Loucy (cell line): Measurements from ENCODE around the gene KDM4E.
"Not testable (repeated sequence)": the region's sequence is repeated elsewhere in the genome, so short reads cannot be mapped to it uniquely, and the experiment has no call there.

ENCODE experiments used
- H2AFZ ChIP-seq: fragments of 200-600 bp; sonication (generic); 2 replicates; pipeline ENCODE4 v1.6.0; 2016; ENCODE audit warnings: antibody characterized with exemption, mild to moderate bottlenecking, low read length, moderate library complexity
- H3F3A ChIP-seq: fragments of 200-600 bp; 2 replicates; pipeline ENCODE4 v1.6.0; 2016; ENCODE audit warnings: antibody characterized with exemption, low read depth, mild to moderate bottlenecking
- H3K27me3 ChIP-seq: fragments of 200-600 bp; sonication (generic); 2 replicates; pipeline ENCODE4 v1.6.1; 2014; ENCODE audit warnings: low read length, mild to moderate bottlenecking; ENCODE audit not compliant: insufficient read depth, poor library complexity, severe bottlenecking
- H3K36me3 ChIP-seq: fragments of 200-600 bp; sonication (generic); 2 replicates; pipeline ENCODE4 v1.6.1; 2016; ENCODE audit warnings: low read length; ENCODE audit not compliant: insufficient read depth
- H3K4me1 ChIP-seq: fragments of 200-600 bp; sonication (generic); 2 replicates; pipeline ENCODE4 v1.5.1; 2014; ENCODE audit warnings: low read length, mild to moderate bottlenecking; ENCODE audit not compliant: insufficient read depth, poor library complexity, severe bottlenecking
- H3K4me2 ChIP-seq: fragments of 200-600 bp; sonication (generic); 2 replicates; pipeline ENCODE4 v1.6.0; 2014; ENCODE audit warnings: antibody characterized with exemption, low read length, low read depth, mild to moderate bottlenecking; ENCODE audit not compliant: poor library complexity, severe bottlenecking
- H3K4me3 ChIP-seq: fragments of 200-600 bp; sonication (generic); 2 replicates; pipeline ENCODE4 v1.5.1; 2014; ENCODE audit warnings: low read length, mild to moderate bottlenecking, mixed read lengths; ENCODE audit not compliant: poor library complexity, severe bottlenecking
- H3K79me2 ChIP-seq: fragments of 200-600 bp; sonication (generic); 2 replicates; pipeline ENCODE4 v1.6.1; 2014; ENCODE audit warnings: low read length; ENCODE audit not compliant: insufficient read depth
- H3K9ac ChIP-seq: fragments of 200-600 bp; sonication (generic); 2 replicates; pipeline ENCODE4 v1.6.0; 2014; ENCODE audit warnings: mild to moderate bottlenecking, low read depth, low read length, moderate library complexity; ENCODE audit not compliant: poor library complexity, severe bottlenecking
- H3K9me2 ChIP-seq: fragments of 200-600 bp; sonication (generic); replicated peaks from 2 replicates; pipeline ENCODE4 v1.6.1; 2016; ENCODE audit warnings: low read depth, low read length, mixed read lengths
- H3K9me3 ChIP-seq: fragments of 200-600 bp; sonication (generic); 2 replicates; pipeline ENCODE4 v1.6.1; 2014; ENCODE audit warnings: mild to moderate bottlenecking, antibody characterized with exemption, low read length, low read depth; ENCODE audit not compliant: insufficient read depth
- H4K20me1 ChIP-seq: fragments of 200-600 bp; sonication (generic); 2 replicates; pipeline ENCODE4 v1.6.0; 2014; ENCODE audit warnings: antibody characterized with exemption, low read length, mild to moderate bottlenecking; ENCODE audit not compliant: insufficient read depth, poor library complexity, severe bottlenecking
- EZH2phosphoT487 ChIP-seq: fragments of 200-600 bp; IDR thresholded peaks from 2 replicates; pipeline ENCODE4 v1.6.1; 2018; ENCODE audit warnings: antibody characterized with exemption, mild to moderate bottlenecking, moderate library complexity, borderline replicate concordance
- TF ChIP-seq, protein P1 (sequence below): fragments of 200-600 bp; sonication (generic); conservative IDR thresholded peaks from 2 replicates; pipeline ENCODE4 v1.5.1; 2014; ENCODE audit warnings: mild to moderate bottlenecking, antibody characterized with exemption, low read length

Gene KDM4E

DNA sequence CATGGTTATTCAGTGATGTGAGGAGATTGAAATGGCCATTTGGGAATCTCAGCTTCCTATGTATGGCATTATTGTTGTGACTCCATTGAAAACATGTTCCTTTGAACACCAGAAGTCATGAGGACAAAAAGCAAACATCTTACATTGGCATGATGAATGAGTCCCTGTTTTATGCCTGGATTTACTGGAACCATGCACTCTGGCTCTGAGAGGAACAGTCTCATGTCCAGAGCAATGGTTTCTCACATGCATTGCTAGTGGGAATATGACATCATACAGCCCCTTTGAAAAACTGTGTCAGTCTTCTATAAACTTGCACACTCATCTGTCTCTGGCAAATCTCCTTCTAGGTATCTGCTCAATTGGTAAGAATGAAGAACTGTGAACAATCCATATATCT is 20.8 kb downstream of the KDM4E start:
- no peaks in the 10 kb centered on the region for H3F3A ChIP-seq
- H3K4me1 ChIP-seq: no peaks in the 10 kb centered on the region
- H3K79me2 ChIP-seq: no peaks in the 10 kb centered on the region
- H3K27me3 ChIP-seq: no peaks in the 10 kb centered on the region
- no peaks in the 10 kb centered on the region for H3K9me2 ChIP-seq
- no peaks in the 10 kb centered on the region for H3K36me3 ChIP-seq
- H3K9ac ChIP-seq: no peak overlapping the region
- no peak overlapping the region for H2AFZ ChIP-seq
- TF ChIP-seq, protein P1, sequence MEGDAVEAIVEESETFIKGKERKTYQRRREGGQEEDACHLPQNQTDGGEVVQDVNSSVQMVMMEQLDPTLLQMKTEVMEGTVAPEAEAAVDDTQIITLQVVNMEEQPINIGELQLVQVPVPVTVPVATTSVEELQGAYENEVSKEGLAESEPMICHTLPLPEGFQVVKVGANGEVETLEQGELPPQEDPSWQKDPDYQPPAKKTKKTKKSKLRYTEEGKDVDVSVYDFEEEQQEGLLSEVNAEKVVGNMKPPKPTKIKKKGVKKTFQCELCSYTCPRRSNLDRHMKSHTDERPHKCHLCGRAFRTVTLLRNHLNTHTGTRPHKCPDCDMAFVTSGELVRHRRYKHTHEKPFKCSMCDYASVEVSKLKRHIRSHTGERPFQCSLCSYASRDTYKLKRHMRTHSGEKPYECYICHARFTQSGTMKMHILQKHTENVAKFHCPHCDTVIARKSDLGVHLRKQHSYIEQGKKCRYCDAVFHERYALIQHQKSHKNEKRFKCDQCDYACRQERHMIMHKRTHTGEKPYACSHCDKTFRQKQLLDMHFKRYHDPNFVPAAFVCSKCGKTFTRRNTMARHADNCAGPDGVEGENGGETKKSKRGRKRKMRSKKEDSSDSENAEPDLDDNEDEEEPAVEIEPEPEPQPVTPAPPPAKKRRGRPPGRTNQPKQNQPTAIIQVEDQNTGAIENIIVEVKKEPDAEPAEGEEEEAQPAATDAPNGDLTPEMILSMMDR: no peak
- TF ChIP-seq EZH2phosphoT487: no peak
- no peaks in the 10 kb centered on the region for H3K9me3 ChIP-seq
- no peak overlapping the region for H3K4me3 ChIP-seq
- H4K20me1 ChIP-seq: no peaks in the 10 kb centered on the region
- no peak overlapping the region for H3K4me2 ChIP-seq

DNA sequence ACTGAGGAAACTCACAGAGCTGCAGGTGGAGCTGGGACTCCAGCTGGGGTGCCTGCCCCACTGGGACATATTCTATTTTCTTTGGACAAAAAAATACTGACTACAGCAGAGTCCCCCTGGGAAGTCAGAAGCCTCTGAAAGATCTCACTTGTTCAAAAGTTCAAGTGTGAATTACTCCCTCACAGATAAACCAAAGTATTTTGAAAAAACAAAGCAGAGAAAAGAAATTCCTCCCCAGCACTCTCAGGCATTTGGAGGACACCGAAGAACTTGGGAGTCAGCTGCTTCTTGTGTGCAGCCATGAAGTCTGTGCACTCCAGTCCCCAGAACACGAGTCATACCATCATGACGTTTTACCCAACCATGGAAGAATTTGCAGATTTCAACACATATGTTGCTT is 24.1 kb downstream of the KDM4E start, which contains the start of gene KDM4F:
Gene KDM4F (plus strand): TSS at position 301 of the 400 bp plus-strand sequence.
- not testable (repeated sequence) for H3K79me2 ChIP-seq, H3K4me3 ChIP-seq, H4K20me1 ChIP-seq, H3F3A ChIP-seq, H3K9me3 ChIP-seq, H3K4me1 ChIP-seq, H3K9me2 ChIP-seq, H3K36me3 ChIP-seq, H3K9ac ChIP-seq, H2AFZ ChIP-seq, H3K4me2 ChIP-seq, H3K27me3 ChIP-seq

DNA sequence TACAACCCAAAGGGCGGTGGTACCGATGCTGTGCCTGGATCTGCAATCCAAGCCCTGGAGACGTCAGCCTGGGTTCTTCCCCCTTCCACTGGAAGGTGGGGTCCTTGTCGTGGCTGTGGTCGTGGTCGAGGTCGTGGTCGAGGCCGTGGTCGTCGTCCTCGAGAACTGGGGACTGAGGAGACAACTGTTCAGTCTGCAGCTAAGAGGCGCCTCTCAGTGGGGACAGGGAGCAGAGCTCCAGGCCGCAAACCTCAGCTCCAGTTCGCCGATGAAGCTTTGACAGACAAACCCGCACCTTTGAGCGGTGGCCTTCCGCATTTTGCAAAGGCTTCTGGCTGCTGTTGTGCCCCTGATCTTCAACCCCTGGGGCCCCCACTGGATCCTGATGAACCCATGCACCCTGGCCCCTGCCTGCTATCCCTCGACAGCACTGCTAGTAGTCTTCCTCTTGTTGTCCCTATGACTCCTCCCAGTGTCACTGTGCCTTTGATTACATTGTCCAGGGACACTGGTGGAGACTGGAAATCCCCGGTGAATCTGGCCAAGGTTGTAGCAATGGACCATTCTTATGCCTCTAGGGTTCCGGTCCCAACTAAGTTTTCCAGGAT is 25.6 kb downstream of the KDM4E start:
- TF ChIP-seq, protein P1: no peak
- no peak for TF ChIP-seq EZH2phosphoT487
- H4K20me1 ChIP-seq: no peaks in the 10 kb centered on the region

DNA sequence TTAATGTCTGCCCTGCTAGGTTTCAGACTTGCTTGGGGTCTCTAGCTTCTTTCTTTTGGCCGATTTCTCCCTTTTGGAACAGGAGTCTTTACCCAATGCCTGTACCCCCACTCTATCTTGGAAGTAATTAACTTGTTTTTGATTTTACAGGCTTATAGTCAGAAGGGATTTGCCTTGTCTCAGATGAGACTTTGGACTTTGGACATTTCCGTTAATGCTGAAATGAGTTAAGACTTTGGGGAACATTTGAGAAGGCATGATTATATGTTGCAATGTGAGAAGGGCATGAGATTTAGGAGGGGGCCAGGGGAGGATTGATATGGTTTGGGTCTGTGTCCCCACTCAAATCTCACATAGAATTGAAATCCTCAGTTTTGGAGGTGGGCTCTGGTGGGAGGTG is 29.3 kb downstream of the KDM4E start:
- Histone ChIP-seq H3K4me2 (no peak overlapping the region), H3K27me3 (no peaks in the 10 kb centered on the region)
- TF ChIP-seq, protein P1: no peak
- no peak for TF ChIP-seq EZH2phosphoT487

More for the DNA sequence above, 25.6 kb downstream of the KDM4E start:
- Histone ChIP-seq H3K9me2 (no peaks in the 10 kb centered on the region), H3K79me2 (no peaks in the 10 kb centered on the region), H3K4me3 (no peak overlapping the region), H3K4me2 (no peak overlapping the region), H3K4me1 (no peaks in the 10 kb centered on the region), H3K27me3 (no peaks in the 10 kb centered on the region), H2AFZ (no peak overlapping the region), H3K9ac (no peak overlapping the region), H3K9me3 (no peaks in the 10 kb centered on the region), H3K36me3 (no peaks in the 10 kb centered on the region), H3F3A (no peaks in the 10 kb centered on the region)

More for the DNA sequence above, 29.3 kb downstream of the KDM4E start:
- Histone ChIP-seq H3K36me3 (no peaks in the 10 kb centered on the region), H3K4me3 (no peak overlapping the region), H3K79me2 (no peaks in the 10 kb centered on the region), H4K20me1 (no peaks in the 10 kb centered on the region), H3K9me2 (0 out of 2 replicates have a peak, but pooled peaks cover 5% of the 10 kb centered on the region), H2AFZ (no peak overlapping the region), H3K4me1 (no peaks in the 10 kb centered on the region), H3F3A (no peaks in the 10 kb centered on the region), H3K9ac (no peak overlapping the region), H3K9me3 (no peaks in the 10 kb centered on the region)
